AG09309 (cell line): ENCODE results near the gene HOXC6.

Experiments used
- DNase-seq: peaks from one replicate; pipeline ENCODE4 v3.0.0-alpha.2; 2010; ENCODE audit warnings: low read depth
- H3K4me3 ChIP-seq: 2 replicates; pipeline ENCODE4 v1.5.1; 2011; ENCODE audit warnings: mild to moderate bottlenecking, low read depth, low read length, moderate library complexity; ENCODE audit not compliant: control insufficient read depth
- CTCF ChIP-seq: IDR thresholded peaks from 2 replicates; pipeline ENCODE4 v1.5.1; 2011; ENCODE audit warnings: mild to moderate bottlenecking, low read depth, low read length, inconsistent platforms; ENCODE audit not compliant: insufficient read depth, control insufficient read depth; ENCODE audit errors: missing control alignments

Gene HOXC6

GRCh38 chr12:54052438-54053002 is 24.3 kb downstream of the HOXC6 start:
- DNase-seq: no peak
- TF ChIP-seq CTCF: no peak
- H3K4me3 ChIP-seq: no peak overlapping the region

DNA sequence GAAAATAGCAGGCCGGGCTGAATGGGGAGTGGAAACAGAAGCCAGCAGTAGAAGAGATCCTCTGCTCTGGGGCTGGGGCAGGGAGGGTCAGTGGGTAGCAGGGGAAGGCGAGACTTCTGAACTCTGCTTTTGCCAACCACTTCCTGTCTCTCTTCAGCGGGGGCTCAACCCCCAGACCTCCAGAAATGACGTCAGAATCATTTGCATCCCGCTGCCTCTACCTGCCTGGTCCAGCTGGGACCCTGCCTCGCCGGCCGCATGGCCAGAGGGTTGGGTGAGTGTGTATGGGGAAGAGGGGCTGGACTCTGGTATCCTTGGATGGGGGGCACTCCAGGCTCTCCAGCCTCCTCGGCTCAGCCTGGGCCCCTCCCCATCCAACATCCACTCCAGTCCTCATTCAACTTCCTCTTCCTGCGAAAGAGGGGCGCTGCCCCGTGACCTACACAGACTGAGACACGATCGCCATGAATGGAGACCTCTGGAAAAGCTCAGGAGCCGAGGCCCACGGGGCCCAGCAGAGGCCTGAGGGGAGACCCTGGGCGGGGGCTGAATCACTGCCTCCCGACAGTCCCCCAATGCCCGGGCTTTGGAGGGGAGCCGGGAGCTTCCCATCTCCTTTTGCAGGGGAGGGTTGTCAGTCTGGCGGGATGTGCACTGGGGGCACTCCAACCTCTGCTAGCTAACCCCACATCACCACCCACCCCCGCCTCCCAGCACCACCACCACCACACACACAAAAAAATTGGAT is 24.9 kb downstream of the HOXC6 start:
- no peak for DNase-seq
- no peak for TF ChIP-seq CTCF
- H3K4me3 ChIP-seq: peak overlapping the region; percentile 39

- no peak for TF ChIP-seq CTCF
- DNase-seq: no peak
- H3K4me3 ChIP-seq: peak within 1 kb of the TSS; percentile 39
These were observed 25.8 kb downstream of the HOXC6 start, which contains the start of gene HOXC4 for GRCh38 chr12:54053751-54054741. HOXC4 (plus strand) TSS chr12:54053835; CDS start chr12:54053923, 88 bp downstream.

DNA sequence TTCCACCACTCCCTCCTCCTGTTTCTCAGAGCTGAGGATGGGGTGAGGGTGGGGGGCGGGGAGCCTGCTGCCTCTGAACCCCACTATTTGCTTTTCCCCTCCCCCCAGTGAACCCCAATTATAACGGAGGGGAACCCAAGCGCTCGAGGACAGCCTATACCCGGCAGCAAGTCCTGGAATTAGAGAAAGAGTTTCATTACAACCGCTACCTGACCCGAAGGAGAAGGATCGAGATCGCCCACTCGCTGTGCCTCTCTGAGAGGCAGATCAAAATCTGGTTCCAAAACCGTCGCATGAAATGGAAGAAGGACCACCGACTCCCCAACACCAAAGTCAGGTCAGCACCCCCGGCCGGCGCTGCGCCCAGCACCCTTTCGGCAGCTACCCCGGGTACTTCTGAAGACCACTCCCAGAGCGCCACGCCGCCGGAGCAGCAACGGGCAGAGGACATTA is 26.5 kb downstream of the HOXC6 start:
- H3K4me3 ChIP-seq: no peak overlapping the region
- no peak for DNase-seq

DNA sequence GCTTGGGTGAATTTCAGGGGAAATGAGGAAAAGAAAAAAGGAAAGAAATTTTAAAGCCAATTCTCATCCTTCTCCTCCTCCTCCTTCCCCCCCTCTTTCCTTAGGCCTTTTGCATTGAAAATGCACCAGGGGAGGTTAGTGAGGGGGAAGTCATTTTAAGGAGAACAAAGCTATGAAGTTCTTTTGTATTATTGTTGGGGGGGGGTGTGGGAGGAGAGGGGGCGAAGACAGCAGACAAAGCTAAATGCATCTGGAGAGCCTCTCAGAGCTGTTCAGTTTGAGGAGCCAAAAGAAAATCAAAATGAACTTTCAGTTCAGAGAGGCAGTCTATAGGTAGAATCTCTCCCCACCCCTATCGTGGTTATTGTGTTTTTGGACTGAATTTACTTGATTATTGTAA is 27.3 kb downstream of the HOXC6 start:
- TF ChIP-seq CTCF: no peak
- no peak for DNase-seq
- no peak overlapping the region for H3K4me3 ChIP-seq

More for the DNA sequence above, 26.5 kb downstream of the HOXC6 start:
- TF ChIP-seq CTCF: no peak

DNA sequence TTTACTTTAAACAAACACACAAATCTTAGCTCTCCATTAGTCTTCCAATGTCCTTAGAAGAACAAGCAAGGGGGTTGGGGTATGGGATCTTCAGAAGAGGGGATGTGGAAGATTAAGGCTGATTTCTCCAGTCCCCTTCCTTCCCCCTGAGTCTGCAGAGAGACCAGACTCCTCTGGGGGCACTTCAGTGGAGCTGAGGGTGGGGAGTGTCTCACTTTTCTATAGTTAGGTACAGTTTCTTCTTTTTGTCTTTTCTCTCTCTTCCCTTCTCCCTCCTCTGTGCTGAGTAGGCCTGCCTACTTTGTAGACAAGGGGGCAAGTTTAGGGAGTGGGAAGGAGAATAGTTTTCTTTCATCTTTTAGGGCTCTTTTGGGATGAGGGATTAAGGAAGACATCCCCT is 27.9 kb downstream of the HOXC6 start:
- TF ChIP-seq CTCF: no peak
- H3K4me3 ChIP-seq: no peak overlapping the region
- DNase-seq: no peak
